ENCODE results near the gene KLHL17.
"Not testable (repeated sequence)": the region's sequence is repeated elsewhere in the genome, so short reads cannot be mapped to it uniquely, and the experiment has no call there.

The KLHL17 gene

GRCh38 chr1:1001057-1001783 is 40.8 kb downstream of the KLHL17 start:
- peak overlapping the region; percentile 88 to 91 for H3K27ac ChIP-seq (ENCODE audit: low read depth in 2 of 2, low read length in 2 of 2)
- no peaks in the 10 kb centered on the region for H3K9me3 ChIP-seq (ENCODE audit: control insufficient read depth in 2 of 2, low read length in 2 of 2)

GRCh38 chr1:1003618-1004419 is 43.4 kb downstream of the KLHL17 start:
- H3K27me3 ChIP-seq (ENCODE audit: control insufficient read depth in 2 of 2, insufficient read depth in 2 of 2, low read length in 2 of 2) = peaks cover 17% of the 10 kb centered on the region in 2 donors

More at GRCh38 chr1:1001057-1001783, 40.8 kb downstream of the KLHL17 start:
- Histone ChIP-seq H3K9ac (ENCODE audit: low read depth in 1 of 2, low read length in 2 of 2) (peak overlapping the region; percentile 26 to 78), H3K4me3 (ENCODE audit: low read length in 2 of 2) (peak overlapping the region; percentile 59 to 66), H3K4me1 (ENCODE audit: control insufficient read depth in 2 of 2, insufficient read depth in 2 of 2, low read length in 2 of 2) (peaks cover 23 to 30% of the 10 kb centered on the region in 2 donors), H3K27me3 (ENCODE audit: control insufficient read depth in 2 of 2, insufficient read depth in 2 of 2, low read length in 2 of 2) (peaks cover 22% of the 10 kb centered on the region in 2 donors), H3K36me3 (ENCODE audit: control insufficient read depth in 2 of 2, insufficient read depth in 2 of 2, low read length in 2 of 2) (no peaks in the 10 kb centered on the region)

GRCh38 chr1:1004420-1004779 is 44.0 kb downstream of the KLHL17 start:
- peaks cover 17% of the 10 kb centered on the region in 2 donors for H3K27me3 ChIP-seq (ENCODE audit: control insufficient read depth in 2 of 2, insufficient read depth in 2 of 2, low read length in 2 of 2)

More at GRCh38 chr1:1003618-1004419, 43.4 kb downstream of the KLHL17 start:
- Histone ChIP-seq H3K27ac (ENCODE audit: low read depth in 2 of 2, low read length in 2 of 2) (no peak overlapping the region), H3K9me3 (ENCODE audit: control insufficient read depth in 2 of 2, low read length in 2 of 2) (no peaks in the 10 kb centered on the region), H3K9ac (ENCODE audit: low read depth in 1 of 2, low read length in 2 of 2) (no peak overlapping the region), H3K4me3 (ENCODE audit: low read length in 2 of 2) (no peak overlapping the region), H3K36me3 (ENCODE audit: control insufficient read depth in 2 of 2, insufficient read depth in 2 of 2, low read length in 2 of 2) (no peaks in the 10 kb centered on the region), H3K4me1 (ENCODE audit: control insufficient read depth in 2 of 2, insufficient read depth in 2 of 2, low read length in 2 of 2) (peaks cover 26 to 36% of the 10 kb centered on the region in 2 donors)

GRCh38 chr1:1004780-1005697 is 44.7 kb downstream of the KLHL17 start:
- Histone ChIP-seq H3K36me3 (ENCODE audit: control insufficient read depth in 2 of 2, insufficient read depth in 2 of 2, low read length in 2 of 2) (no peaks in the 10 kb centered on the region), H3K9ac (ENCODE audit: low read depth in 1 of 2, low read length in 2 of 2) (peak overlapping the region; percentile 19 to 26), H3K27me3 (ENCODE audit: control insufficient read depth in 2 of 2, insufficient read depth in 2 of 2, low read length in 2 of 2) (peaks cover 17% of the 10 kb centered on the region in 2 donors), H3K4me1 (ENCODE audit: control insufficient read depth in 2 of 2, insufficient read depth in 2 of 2, low read length in 2 of 2) (peaks cover 26 to 36% of the 10 kb centered on the region in 2 donors), H3K9me3 (ENCODE audit: control insufficient read depth in 2 of 2, low read length in 2 of 2) (no peaks in the 10 kb centered on the region), H3K27ac (ENCODE audit: low read depth in 2 of 2, low read length in 2 of 2) (peak overlapping the region; percentile 20 to 85), H3K4me3 (ENCODE audit: low read length in 2 of 2) (peak overlapping the region in 1 of 2 donors; percentile 13)

More at GRCh38 chr1:1004420-1004779, 44.0 kb downstream of the KLHL17 start:
- Histone ChIP-seq H3K9ac (ENCODE audit: low read depth in 1 of 2, low read length in 2 of 2) (peak overlapping the region in 1 of 2 donors; percentile 19), H3K4me1 (ENCODE audit: control insufficient read depth in 2 of 2, insufficient read depth in 2 of 2, low read length in 2 of 2) (peaks cover 26 to 36% of the 10 kb centered on the region in 2 donors), H3K4me3 (ENCODE audit: low read length in 2 of 2) (no peak overlapping the region), H3K36me3 (ENCODE audit: control insufficient read depth in 2 of 2, insufficient read depth in 2 of 2, low read length in 2 of 2) (no peaks in the 10 kb centered on the region), H3K9me3 (ENCODE audit: control insufficient read depth in 2 of 2, low read length in 2 of 2) (no peaks in the 10 kb centered on the region), H3K27ac (ENCODE audit: low read depth in 2 of 2, low read length in 2 of 2) (no peak overlapping the region)

GRCh38 chr1:1005774-1006304 is 45.5 kb downstream of the KLHL17 start:
- Histone ChIP-seq H3K4me3 (ENCODE audit: low read length in 2 of 2) (peak overlapping the region; percentile 31 to 53), H3K36me3 (ENCODE audit: control insufficient read depth in 2 of 2, insufficient read depth in 2 of 2, low read length in 2 of 2) (no peaks in the 10 kb centered on the region), H3K9me3 (ENCODE audit: control insufficient read depth in 2 of 2, low read length in 2 of 2) (no peaks in the 10 kb centered on the region), H3K27me3 (ENCODE audit: control insufficient read depth in 2 of 2, insufficient read depth in 2 of 2, low read length in 2 of 2) (peaks cover 14 to 15% of the 10 kb centered on the region in 2 donors), H3K27ac (ENCODE audit: low read depth in 2 of 2, low read length in 2 of 2) (peak overlapping the region; percentile 83 to 85), H3K9ac (ENCODE audit: low read depth in 1 of 2, low read length in 2 of 2) (peak overlapping the region in 1 of 2 donors; percentile 52), H3K4me1 (ENCODE audit: control insufficient read depth in 2 of 2, insufficient read depth in 2 of 2, low read length in 2 of 2) (peaks cover 21 to 30% of the 10 kb centered on the region in 2 donors)

- Histone ChIP-seq H3K9ac (ENCODE audit: low read depth in 1 of 2, low read length in 2 of 2) (peak overlapping the region in 1 of 2 donors; percentile 52), H3K27me3 (ENCODE audit: control insufficient read depth in 2 of 2, insufficient read depth in 2 of 2, low read length in 2 of 2) (peaks cover 7 to 10% of the 10 kb centered on the region in 2 donors), H3K4me1 (ENCODE audit: control insufficient read depth in 2 of 2, insufficient read depth in 2 of 2, low read length in 2 of 2) (peaks cover 19 to 24% of the 10 kb centered on the region in 2 donors), H3K9me3 (ENCODE audit: control insufficient read depth in 2 of 2, low read length in 2 of 2) (no peaks in the 10 kb centered on the region), H3K27ac (ENCODE audit: low read depth in 2 of 2, low read length in 2 of 2) (peak overlapping the region; percentile 83 to 85), H3K36me3 (ENCODE audit: control insufficient read depth in 2 of 2, insufficient read depth in 2 of 2, low read length in 2 of 2) (no peaks in the 10 kb centered on the region), H3K4me3 (ENCODE audit: low read length in 2 of 2) (peak overlapping the region; percentile 31 to 53)
These were observed 46.1 kb downstream of the KLHL17 start for GRCh38 chr1:1006305-1007159.

- H3K9ac ChIP-seq (ENCODE audit: low read depth in 1 of 2, low read length in 2 of 2); H3K27ac ChIP-seq (ENCODE audit: low read depth in 2 of 2, low read length in 2 of 2); H3K4me3 ChIP-seq (ENCODE audit: low read length in 2 of 2); H3K27me3 ChIP-seq (ENCODE audit: control insufficient read depth in 2 of 2, insufficient read depth in 2 of 2, low read length in 2 of 2); H3K9me3 ChIP-seq (ENCODE audit: control insufficient read depth in 2 of 2, low read length in 2 of 2); H3K36me3 ChIP-seq (ENCODE audit: control insufficient read depth in 2 of 2, insufficient read depth in 2 of 2, low read length in 2 of 2): not testable (repeated sequence)
- peaks cover 28 to 29% of the 10 kb centered on the region in 2 donors for H3K4me1 ChIP-seq (ENCODE audit: control insufficient read depth in 2 of 2, insufficient read depth in 2 of 2, low read length in 2 of 2)
These were observed 49.7 kb downstream of the KLHL17 start for GRCh38 chr1:1010131-1010530.

- H3K4me3 ChIP-seq (ENCODE audit: low read length in 2 of 2) = no peak overlapping the region
- H3K4me1 ChIP-seq (ENCODE audit: control insufficient read depth in 2 of 2, insufficient read depth in 2 of 2, low read length in 2 of 2) = peaks cover 16 to 18% of the 10 kb centered on the region in 2 donors
- H3K9me3 ChIP-seq (ENCODE audit: control insufficient read depth in 2 of 2, low read length in 2 of 2) = no peaks in the 10 kb centered on the region
- H3K27ac ChIP-seq (ENCODE audit: low read depth in 2 of 2, low read length in 2 of 2) = no peak overlapping the region
- no peak overlapping the region for H3K9ac ChIP-seq (ENCODE audit: low read depth in 1 of 2, low read length in 2 of 2)
- no peaks in the 10 kb centered on the region for H3K27me3 ChIP-seq (ENCODE audit: control insufficient read depth in 2 of 2, insufficient read depth in 2 of 2, low read length in 2 of 2)
- no peaks in the 10 kb centered on the region for H3K36me3 ChIP-seq (ENCODE audit: control insufficient read depth in 2 of 2, insufficient read depth in 2 of 2, low read length in 2 of 2)
These were observed 51.1 kb downstream of the KLHL17 start for GRCh38 chr1:1011396-1011949.
